HG03025 (cell line): Measurements from ENCODE around the gene NEU4.
A peak's percentile ranks its signal among the peaks of the same experiment; 100 is the strongest.
"Not testable (repeated sequence)": the region's sequence is repeated elsewhere in the genome, so short reads cannot be mapped to it uniquely, and the experiment has no call there.

ENCODE experiments used
- ATAC-seq: cut with Tn5 transposase; IDR thresholded peaks from one replicate; pipeline ENCODE4 v1.9.1; 2021; ENCODE audit warnings: mild to moderate bottlenecking, moderate library complexity; ENCODE audit not compliant: unreplicated experiment, low FRiP score

Gene NEU4

GRCh38 chr2:241798081-241798630 is 10.8 kb upstream of the NEU4 start:
- ATAC-seq: no peak

GRCh38 chr2:241798631-241799521 is 10.1 kb upstream of the NEU4 start:
- ATAC-seq: no peak

- ATAC-seq: no peak
These were observed 9.3 kb upstream of the NEU4 start for GRCh38 chr2:241799522-241800197.

- ATAC-seq: not testable (repeated sequence)
These were observed 8.6 kb upstream of the NEU4 start for GRCh38 chr2:241800198-241800903.

GRCh38 chr2:241801611-241802420 is 7.2 kb upstream of the NEU4 start:
- no peak for ATAC-seq

- peak; percentile 24 for ATAC-seq
These were observed 6.3 kb upstream of the NEU4 start for GRCh38 chr2:241802421-241803318.

GRCh38 chr2:241803387-241804325 is 5.3 kb upstream of the NEU4 start:
- peak; percentile 40 for ATAC-seq

- ATAC-seq: peak; percentile 7
These were observed 4.4 kb upstream of the NEU4 start for GRCh38 chr2:241804326-241805229.

GRCh38 chr2:241806217-241806616 is 2.8 kb upstream of the NEU4 start:
- ATAC-seq: not testable (repeated sequence)

- ATAC-seq: no peak
These were observed 807 bp upstream of the NEU4 start for GRCh38 chr2:241808051-241808720.

GRCh38 chr2:241809383-241810306 is 652 bp downstream of the NEU4 start:
- ATAC-seq: no peak

- ATAC-seq: no peak
These were observed 1.6 kb downstream of the NEU4 start for GRCh38 chr2:241810307-241811200.

GRCh38 chr2:241811201-241811951 is 2.4 kb downstream of the NEU4 start:
- ATAC-seq: no peak
